Muscle of back (tissue), 13 donors: Measurements from ENCODE around the gene DPPA5. TPM values are rescaled to one million over a fixed set of nuclear protein-coding genes. Genes with fewer than 3 reads are reported as not detected.
"Not testable (repeated sequence)": the region's sequence is repeated elsewhere in the genome, so short reads cannot be mapped to it uniquely, and the experiment has no call there.

ENCODE experiments used
- DNase-seq, 3 donors: peaks; one replicate each; pipeline versions ENCODE4 v3.0.0 to v3.0.0-alpha.2; 2013
- long read RNA-seq, 9 donors: transcript quantifications; one replicate each; lab custom pipeline, GENCODE V29; 2026
- polyA plus RNA-seq, 10 donors: library from polyadenylated mRNA; unstranded; fragments of 120-200 nt; gene quantifications; one replicate each; pipeline ENCODE4 v1.2.1, GENCODE V29; 2013; ENCODE audit not compliant: insufficient read length in 10 of 10

Gene DPPA5, protein sequence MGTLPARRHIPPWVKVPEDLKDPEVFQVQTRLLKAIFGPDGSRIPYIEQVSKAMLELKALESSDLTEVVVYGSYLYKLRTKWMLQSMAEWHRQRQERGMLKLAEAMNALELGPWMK
- polyA plus RNA-seq: not detected
- long read RNA-seq, donor 1: 0 reads
- long read RNA-seq, donor 2: 0 reads
- long read RNA-seq, donor 3: 0 reads
- long read RNA-seq, donor 4: 0 reads
- long read RNA-seq, donor 5: 0 reads
- long read RNA-seq, donor 6: 0 reads
- long read RNA-seq, donor 7: 0 reads
- long read RNA-seq, donor 8: 0 reads
- long read RNA-seq, donor 9: 0 reads

DNA sequence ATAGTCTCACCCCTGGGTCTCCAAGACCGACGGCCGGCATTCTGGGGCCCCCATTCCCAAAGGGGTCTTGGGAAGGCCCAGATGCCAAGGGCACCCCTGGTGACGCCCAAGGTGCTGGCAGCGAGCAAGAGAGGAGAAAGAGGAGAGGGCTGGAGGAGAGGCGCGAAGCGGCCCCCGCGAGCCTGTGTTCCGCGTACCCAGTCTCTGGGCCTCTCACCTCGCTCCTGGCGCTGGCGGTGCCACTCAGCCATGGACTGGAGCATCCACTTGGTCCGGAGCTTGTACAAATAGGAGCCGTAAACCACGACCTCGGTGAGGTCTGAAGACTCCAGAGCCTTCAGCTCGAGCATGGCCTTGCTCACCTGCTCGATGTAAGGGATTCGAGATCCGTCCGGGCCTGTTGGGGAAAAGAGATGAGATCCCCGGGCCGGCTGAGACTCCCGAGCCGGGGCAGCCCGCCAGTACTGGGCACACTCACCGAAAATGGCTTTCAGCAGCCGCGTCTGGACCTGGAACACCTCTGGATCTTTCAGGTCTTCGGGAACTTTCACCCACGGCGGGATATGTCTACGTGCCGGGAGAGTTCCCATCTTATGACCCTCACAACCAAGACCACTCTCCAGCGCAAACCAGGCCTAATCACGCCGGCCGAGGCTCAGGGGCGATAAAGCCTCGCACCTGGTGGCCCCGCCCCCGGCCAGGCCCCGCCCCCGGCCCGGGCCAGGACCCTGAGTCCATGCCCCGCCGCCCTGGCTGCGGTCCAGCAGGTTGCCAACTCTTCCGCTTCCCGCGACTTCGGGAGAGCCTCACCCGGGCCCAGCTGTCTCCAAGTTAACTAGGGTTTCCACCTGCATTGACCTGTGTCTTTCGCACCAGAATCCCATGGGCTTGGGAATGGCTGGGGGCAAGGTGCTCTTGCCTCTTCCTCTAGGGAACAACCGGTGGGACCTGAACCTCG is at the start of gene DPPA5:
TSS of gene DPPA5 (minus strand) at position 641 of the 958 bp plus-strand sequence. CDS start at position 590, 51 bp downstream.
- DNase-seq: no peak

DNA sequence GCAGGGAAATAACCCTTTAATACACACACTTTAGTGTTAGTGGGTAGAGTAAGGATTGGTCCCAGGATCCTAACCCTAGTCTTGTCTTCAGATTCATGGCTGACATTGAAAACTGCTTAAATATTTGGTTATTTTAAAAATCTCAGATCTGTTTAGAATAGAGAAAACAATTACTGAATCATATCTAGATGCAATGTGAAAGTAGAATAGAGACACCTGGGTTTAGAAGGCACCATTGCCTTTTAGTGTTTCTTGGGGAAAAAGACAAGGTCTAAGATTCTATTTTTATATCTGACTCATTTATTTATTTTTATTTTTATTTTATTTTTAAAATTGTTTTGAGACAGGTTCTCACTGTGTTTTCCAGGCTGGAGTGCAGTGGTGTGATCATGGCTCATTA is 46.6 kb upstream of the DPPA5 start:
- DNase-seq: no peak

- no peak for DNase-seq
Measured at GRCh38 chr6:73395875-73396274, 41.8 kb upstream of the DPPA5 start.

- DNase-seq: peak; percentile 16 to 63 (median 40)
Measured at GRCh38 chr6:73394577-73395354, 40.7 kb upstream of the DPPA5 start, which contains the start of gene DDX43. Gene DDX43, plus strand, starts transcription at chr6:73394828. Its CDS starts 78 bp downstream, at chr6:73394906.

GRCh38 chr6:73393278-73393677 is 39.2 kb upstream of the DPPA5 start:
- no peak for DNase-seq

DNA sequence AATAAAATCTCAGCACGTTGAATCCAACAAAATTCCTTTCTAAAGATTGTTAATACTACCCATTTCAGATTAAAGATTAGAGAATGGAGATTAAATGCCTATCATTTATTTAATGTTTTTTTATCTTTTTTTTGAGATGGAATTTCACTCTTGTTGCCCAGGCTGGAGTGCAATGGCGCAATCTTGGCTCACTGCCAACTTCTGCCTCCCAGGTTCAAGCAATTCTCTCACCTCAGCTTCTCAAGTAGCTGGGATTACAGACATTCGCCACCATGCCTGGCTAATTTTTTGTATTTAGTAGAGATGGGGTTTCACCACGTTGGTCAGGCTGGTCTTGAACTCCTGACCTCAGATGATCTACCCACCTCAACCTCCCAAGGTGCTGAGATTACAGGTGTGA is 38.1 kb upstream of the DPPA5 start:
- not testable (repeated sequence) for DNase-seq

DNA sequence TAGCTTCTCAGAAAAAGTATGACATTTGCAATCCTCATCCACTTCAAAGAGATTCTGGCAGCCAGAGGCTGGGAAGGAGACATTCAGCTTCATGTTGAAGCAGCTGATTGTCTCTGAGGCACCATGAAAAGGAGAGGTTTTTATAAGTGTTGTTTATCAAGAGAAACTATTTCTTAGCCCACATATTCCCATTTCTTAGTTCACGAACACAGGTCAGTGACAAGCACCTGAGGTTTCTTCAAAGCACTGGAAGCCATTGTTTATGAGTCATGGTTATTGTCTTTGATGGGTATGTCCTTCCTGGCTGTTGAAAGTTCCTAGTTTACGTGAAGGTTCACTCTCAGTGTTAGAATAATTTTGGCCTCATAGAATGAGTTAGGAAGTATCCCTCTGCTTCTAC is 37.6 kb upstream of the DPPA5 start:
- DNase-seq: no peak

GRCh38 chr6:73389854-73390253 is 35.8 kb upstream of the DPPA5 start:
- DNase-seq: no peak

DNA sequence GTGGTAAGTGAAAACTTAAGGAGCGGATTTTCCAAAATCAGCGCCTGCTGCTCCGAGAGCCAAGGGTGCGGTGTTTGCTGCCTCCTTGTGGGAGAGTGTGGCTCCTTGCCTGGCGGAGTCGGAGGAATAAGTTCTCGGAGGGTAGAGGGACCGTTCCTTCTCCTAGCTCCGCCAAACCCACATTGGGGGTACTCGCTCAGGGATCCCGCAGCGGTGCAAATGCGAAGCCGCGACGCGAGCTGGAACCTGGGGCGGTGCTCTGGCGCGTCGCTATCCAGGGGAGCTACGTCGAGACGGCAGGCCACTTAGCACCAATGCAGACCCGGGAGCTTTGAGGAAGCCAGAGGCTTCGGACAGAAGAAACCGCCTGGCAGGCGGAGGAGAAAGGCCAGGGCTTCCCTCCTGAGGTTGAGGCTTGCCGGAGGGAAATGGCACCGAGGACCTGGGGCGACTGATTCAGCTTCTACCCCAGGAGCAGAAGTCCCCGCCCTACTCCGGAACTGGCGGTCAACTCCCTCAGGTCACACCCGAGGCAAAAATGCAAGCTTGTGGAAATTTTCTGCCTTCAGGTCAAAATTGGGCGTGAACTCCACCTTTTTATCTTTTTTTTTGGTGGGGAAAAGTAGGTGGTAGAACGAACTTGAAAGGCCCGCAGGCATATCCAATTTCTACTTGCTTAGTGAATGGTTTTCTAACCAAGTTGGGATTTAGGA is 34.9 kb upstream of the DPPA5 start:
- DNase-seq: peak; percentile 25 to 77 (median 50)

DNA sequence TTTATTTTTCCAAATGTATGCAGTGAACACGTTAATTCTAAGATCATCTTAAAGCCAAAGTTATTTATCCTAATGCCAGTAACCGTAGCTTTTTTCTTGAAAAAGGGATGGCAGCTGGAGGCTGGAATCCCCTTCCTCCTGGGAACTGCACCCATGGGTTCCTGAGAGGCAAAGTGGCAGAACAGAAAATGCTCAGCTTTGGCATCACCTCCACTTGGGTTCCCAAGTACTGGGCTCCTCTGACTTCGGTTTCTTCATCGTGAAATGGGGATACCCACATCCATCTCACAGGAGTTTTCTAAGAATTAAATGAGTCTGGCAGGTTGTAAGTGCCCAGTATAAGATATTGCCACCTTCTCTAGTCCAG is 34.3 kb upstream of the DPPA5 start:
- DNase-seq: no peak

DNA sequence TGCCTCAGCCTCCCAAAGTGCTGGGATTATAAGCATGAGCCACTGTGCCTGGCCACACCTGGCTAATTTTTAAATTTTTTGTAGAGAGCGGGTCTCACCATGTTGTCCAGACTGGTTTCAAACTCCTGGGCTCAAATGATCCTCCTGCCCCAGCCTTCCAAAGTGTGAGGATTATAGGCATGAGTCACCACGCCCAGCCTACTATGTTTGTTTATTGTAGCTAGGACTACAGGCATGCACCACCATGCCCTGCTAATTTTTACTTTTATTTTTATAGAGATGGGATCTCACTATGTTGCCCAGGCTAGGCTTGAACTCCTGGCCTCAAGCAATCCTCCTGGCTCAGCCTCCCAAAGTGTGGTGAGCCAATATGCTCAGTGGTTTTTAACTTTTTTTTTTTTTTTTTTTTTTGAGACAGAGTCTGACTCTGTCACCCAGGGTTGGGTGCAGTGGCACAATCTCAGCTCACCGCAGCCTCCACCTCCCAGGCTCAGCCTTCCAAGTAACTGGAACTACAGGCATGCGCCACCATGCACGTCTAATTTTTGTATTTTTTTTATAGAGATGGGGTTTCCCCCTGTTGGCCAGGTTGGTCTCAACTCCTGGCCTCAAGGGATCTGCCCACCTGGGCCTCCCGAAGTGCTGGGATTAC is 28.5 kb upstream of the DPPA5 start:
- no peak for DNase-seq

DNA sequence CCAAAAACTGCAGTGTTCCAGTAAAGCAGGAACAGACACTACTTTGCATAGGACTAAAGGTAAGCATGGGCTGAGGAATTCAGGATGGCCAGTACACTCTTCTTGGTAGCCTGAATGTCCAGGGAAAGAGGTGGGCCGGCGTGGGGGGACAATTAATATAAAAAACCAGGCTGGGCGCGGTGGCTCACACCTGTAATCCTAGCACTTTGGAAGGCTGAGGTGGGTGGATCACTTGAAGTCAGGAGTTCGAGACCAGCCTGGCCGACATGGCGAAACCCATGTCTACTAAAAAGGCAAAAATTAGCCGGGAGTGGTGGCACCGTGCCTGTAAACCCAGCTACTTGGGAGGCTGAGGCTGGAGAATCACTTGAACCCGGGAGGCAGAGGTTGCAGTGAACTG is 27.5 kb upstream of the DPPA5 start:
- not testable (repeated sequence) for DNase-seq

DNA sequence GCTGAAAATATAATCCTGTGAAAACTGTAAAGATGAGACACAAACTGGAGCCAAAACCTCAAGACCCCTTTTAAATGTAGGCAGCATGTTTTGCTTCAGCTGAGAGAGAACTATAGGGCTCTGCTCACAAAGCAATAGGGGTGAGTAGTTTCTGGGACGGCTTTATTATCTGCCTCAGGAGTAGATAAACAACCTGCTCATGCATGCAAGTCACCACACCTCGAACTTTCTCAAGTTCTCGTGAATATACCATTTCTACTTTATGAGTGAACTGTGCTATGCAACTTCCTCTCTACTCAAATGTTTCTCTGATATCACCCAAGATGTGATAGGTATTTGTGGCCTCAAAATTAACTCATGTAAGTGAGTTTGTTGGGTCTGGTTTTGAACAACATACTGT is 23.1 kb upstream of the DPPA5 start:
- no peak for DNase-seq

GRCh38 chr6:73375216-73375615 is 21.1 kb upstream of the DPPA5 start:
- no peak for DNase-seq

DNA sequence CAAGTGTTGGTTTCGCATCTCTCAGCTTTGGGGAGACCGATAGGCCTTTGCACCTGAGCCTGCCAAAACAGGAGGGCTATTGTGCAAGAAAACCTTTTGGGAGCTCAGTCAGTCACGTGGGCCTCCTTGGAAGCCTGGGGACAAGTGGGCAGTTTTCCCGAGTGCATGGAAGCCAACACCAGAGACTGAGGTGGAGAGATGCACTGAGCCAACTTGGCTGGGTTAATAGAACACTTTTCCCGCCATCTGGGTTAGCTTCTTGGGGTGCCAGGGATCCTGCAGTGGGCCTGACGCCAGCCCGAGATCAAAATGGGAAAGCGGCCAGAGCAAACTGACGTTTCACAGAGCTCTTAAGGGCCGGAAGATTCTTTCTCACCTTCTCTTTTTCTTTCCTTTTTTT is 18.4 kb upstream of the DPPA5 start:
- no peak for DNase-seq

GRCh38 chr6:73371984-73372383 is 17.9 kb upstream of the DPPA5 start:
- no peak for DNase-seq

GRCh38 chr6:73369563-73369962 is 15.5 kb upstream of the DPPA5 start, which contains the start of gene OOEP:
Gene OOEP, minus strand, starts transcription at chr6:73369897. Its CDS starts 105 bp downstream, at chr6:73369792.
- no peak for DNase-seq

DNA sequence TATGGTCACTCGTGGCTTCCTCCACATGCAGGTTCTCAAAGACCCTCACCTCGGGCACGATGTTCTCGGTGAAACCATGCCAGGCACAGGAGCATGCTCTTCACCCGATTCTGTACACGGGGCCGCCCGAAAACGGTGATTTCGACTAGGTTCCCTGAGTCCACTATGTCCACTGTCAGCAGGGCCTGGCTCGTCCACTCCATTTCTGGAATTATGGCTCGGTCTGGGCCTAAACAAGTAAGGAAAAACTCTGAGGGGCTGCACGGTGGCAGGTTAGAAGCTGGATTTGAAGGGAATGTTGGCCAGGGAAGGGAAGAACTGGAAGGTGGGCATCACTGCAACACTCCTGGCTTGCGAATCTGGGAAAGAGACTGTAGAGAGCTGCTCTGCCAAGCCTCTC is 15.1 kb upstream of the DPPA5 start:
- DNase-seq: no peak

DNA sequence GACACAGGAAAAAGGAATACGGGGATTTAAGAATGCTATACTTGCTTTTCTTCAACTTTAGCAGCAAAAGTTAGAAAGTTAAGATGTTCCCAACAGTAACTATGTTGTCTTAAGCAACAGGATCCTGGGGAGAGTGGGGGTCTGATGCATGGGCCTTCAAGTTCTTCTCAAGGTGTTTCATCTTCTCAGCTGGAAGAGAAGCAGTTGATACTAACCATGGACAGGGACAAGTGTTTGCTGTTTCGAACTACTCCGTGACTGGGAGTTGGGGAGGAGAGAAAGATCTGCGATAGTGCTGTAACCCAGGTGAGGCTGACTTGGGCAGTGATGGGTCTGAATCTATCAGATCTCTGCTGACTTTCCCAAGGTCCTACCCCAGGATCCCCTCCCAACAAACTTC is 14.6 kb upstream of the DPPA5 start:
- DNase-seq: no peak

DNA sequence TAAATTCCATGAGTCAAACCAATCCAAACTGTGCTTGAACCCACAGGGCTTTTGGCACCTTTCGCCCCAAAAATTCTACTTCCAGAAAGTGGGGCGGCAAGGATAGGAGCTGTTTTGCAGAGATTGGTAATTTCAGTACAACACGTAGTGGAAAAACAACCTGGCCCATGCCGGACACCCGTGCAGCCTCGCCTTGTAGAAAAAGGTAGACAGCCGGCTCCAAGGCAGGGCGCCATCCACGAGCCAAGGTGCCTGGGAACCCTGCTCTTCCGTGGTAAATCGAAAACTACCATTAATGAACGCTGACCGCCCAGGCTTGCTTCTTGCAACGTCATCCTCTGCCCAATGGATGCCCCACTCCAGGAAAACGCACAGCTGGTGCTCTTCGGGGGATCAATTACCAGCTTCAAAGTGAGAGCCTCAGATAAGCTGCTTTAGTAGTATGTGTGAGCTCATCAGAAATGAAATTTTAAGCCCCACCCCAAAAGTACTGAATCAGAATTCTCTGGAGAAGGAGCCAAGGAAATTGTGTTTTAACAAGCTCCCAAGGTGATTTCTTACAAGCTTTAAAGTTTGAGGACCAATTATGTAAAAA is 13.8 kb upstream of the DPPA5 start:
- DNase-seq: no peak
